Measurements from ENCODE around the gene TAPBP.
"Not testable (repeated sequence)": the region's sequence is repeated elsewhere in the genome, so short reads cannot be mapped to it uniquely, and the experiment has no call there.

Gene TAPBP

DNA sequence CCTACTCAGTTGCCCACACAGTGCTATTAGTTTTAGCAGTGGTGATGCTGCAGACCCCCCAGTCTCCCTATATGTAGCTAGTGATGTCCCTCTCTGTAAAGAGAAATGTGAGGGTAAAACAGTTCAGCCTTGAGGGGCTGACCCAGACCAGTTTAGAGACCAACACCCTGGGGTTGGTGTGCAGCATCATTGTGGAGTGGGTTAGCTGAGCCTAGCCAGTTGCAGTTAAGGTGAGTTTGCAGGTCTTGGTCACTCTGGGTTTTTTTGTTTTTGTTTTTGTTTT, 37.4 kb downstream of the TAPBP start:
- no peak for DNase-seq (ENCODE audit: low spot score)

DNA sequence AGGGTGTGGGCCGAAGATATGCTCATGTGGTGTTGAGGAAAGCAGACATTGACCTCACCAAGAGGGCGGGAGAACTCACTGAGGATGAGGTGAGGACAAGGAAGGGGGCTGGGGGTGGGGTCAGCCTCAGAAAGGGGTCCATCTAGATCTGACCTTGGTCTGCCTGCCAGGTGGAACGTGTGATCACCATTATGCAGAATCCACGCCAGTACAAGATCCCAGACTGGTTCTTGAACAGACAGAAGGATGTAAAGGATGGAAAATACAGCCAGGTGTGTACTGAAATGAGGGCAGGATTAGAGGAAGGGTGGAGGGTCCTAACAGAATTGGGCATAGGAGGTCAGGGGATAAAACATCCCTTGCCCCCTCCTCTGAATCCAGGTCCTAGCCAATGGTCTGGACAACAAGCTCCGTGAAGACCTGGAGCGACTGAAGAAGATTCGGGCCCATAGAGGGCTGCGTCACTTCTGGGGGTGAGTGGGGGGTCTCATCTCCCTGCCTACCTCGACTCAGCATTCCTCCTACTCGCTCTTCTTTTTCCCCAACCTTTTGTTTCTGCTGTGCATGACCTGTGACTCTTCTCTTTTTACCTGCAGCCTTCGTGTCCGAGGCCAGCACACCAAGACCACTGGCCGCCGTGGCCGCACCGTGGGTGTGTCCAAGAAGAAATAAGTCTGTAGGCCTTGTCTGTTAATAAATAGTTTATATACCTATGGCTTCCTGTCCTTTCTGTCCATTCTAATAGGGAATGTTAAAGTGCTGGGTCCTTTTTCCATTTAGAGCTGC, 37.9 kb downstream of the TAPBP start:
- DNase-seq (ENCODE audit: low spot score) = not testable (repeated sequence)

DNA sequence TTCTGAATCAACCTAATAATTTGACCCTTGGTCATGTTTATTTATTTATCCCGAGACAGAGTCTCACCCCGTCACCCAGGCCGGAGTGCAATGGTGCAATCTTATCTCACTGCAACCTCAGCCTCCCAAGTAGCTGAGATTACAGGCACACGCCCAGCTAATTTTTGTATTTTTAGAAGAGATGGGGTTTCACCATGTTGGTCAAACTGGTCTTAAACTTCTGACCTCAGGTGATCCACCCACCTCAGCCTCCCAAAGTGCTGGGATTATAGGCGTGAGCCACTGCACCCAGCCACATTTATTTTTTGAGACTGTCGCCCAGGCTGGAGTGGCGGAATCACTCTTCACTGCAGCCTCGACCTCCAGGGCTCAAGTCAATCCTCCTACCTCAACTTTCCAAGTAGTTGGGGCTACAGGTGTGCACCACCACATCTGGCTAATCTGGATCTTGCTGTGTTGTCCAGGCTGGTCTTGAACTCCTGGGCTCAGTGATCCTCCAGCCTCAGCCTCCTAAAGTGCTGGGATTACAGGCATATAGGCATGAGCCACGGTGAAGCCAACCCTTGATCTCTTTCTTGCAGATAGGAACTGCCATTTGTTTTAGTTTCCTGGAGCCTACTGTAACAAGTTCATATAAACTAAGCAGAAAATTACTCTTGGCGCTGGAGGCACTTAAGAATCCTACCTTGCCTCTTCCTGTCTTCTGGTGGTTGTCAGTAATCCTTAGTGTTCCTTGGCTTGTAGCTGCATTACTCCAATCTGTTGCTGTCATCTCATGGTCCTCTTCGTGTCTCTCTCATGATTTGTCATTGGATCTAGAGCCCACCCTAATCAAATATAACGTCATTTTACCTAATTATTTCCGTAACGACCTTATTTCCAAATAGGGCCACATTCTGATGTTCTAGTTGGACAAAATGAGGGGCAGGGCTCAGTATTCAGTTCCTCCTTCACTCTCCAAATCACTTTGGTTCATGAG, 39.7 kb downstream of the TAPBP start:
- DNase-seq (ENCODE audit: low spot score) = no peak

DNA sequence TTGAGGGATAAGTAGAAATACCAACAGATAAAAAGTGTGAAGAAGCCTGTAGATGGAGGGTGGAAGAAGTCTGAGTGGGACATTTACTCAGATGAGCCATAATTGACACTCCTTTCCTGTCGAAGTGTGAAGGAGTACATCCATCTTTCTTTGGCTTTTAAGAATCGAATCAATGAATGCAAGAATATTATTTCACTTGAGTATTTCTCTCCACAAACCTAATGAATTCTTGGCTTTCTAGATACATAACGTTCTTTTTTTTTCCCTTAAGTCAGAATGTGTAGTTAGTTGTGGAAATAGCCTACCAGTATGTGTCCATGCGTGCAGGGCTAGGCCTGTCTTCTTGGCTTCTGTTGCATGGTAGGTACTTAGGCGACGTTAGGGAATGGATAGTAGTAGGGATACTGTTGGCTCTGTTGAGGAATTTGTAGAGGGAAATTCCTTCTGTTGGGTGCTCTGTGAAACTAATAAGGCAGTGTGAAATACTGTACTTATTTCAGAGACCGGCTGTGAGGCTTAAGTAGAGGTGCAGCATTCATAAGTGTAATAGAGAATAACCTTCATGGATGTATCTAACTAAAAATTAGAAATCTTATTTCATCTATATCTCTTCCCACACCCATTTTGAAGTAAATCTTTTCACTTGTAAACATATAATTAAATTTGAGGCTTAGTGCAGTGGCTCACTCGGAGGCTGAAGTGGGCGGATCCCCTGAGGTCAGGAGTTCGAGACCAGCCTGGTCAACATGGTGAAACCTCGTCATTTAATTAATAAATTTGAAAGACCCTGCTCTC, 40.6 kb downstream of the TAPBP start:
- no peak for DNase-seq (ENCODE audit: low spot score)

DNA sequence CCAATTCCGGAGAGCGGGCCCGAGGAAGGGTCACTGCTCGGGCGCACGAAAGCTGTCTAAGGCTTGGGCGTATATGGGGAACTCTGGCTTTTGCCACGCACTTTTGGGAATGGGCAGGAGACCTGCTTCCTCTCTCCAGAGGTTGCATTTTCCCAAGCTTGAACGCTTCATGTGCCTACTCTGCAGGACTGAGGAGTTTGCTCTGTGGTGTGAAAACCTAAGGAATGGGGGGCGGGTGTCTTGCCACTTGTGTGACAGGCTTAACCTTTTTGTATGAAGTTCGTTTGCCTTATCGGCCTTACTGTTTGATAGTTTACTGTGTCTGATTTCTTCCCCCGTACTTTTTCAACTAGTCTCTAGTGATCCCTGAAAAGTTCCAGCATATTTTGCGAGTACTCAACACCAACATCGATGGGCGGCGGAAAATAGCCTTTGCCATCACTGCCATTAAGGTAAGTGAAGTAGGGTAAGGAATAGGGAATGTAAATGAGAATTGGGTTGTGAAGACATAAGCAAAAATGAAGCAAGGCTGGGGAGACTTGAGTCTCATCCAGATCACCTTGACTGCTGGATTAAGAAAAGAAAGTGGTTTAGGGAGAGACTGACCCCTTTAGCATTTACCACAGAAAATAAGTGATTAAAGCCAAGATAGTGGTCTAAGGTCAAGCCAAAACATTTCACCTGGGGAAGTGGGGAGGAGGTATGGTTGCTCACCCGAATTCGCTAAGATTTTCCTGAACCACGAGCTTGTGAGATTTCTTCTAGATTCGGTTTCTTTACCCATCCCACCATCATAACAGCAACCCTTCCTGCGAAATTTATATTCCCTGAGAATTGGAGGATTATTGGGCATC, 41.4 kb downstream of the TAPBP start:
- no peak for DNase-seq (ENCODE audit: low spot score)

DNA sequence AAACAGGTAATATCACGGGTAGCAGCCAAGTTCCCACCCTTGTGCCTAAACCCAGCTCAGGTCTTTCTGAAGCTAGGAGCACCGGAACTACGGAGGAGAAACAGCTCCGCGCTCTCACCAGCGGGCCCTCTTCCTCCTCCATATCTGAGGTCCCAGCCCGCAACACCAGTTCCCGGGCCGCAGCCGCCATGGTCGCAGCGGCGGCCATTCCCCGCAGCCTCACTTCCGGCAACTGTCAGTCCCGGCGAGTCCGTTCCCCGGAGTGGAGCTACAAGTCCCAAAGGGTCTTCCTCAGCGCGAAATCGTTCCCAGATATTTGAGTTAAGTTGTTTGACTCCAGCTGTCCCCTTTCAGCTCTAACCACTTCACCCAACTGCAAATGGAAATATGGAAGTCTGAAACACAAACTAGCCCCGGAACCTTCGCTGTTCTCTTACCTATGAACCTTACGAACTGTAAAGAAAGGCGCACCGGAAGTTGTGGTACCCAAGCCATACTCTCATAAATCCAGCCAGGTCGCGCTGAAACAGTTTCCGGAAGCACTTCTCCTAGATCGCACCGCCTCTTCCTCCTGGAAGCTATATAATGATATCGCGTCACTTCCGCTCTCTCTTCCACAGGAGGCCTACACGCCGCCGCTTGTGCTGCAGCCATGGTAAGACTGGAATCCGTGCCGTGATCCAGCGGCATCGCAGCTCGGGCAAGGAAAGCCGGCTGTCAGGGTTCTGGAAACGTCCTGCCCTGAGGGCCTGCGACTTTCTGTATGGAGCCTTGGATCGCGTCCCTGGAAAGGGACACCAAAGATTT, 42.2 kb downstream of the TAPBP start, which contains the start of the genes RPS18 and VPS52:
RPS18 (plus strand) TSS at position 608 of the 807 bp plus-strand sequence; CDS start at position 653, 45 bp downstream.
VPS52 (minus strand) TSS at position 409 of the 807 bp plus-strand sequence; CDS start at position 208, 201 bp downstream.
- DNase-seq (ENCODE audit: low spot score) = peak; percentile 99

DNA sequence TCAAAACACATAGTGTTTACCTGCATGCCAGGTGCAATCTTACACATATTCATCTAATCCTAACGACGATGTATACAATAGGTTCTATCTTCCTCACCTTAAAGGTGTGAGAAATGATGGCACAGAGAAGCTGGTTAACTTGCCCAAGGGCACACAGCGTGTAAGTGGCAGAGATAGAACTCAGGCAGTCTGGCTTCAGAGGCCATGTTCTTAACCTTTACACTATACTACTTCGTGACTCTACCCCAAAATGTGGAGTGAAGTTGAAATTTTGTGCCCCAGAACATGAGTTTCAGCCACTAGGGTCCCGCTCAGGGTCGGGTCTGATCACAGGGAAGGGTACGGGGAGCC, 42.8 kb downstream of the TAPBP start:
- DNase-seq (ENCODE audit: low spot score) = no peak

DNA sequence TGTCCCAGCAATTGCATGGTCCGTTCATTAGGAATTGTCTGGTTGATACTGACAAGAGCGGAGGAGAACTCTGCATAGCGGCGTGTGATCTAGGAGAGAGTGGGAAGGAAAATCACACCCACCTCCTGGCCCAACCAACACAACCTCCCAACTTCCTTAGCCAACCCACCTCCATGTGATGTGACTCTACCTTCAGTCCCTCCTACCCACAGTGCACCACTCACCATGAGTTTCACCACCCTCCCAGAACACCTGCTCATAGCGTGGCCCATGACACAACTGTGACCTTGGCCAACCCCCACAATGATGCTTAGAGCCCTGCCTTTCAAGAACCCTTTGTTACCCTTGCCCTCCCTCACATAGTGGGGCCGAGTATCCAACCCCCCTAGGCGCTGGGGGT, 49.9 kb downstream of the TAPBP start:
- DNase-seq (ENCODE audit: low spot score) = no peak

DNA sequence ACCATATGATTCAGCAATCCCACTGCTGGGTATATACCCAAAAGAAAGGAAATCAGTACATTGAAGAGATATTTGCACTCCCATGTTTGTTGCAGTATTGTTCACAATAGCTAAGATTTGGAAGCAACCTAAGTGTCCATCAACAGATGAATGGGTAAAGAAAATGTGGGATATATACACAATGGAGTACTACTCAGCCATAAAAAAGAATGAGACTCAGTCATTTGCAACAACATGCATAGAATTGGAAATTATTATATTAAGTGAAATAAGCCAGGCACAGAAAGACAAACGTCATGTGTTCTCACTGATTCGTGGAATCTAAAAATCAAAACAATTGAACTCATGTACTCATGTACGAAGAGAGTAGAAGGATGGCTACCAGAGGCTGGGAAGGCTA, 51.4 kb downstream of the TAPBP start:
- DNase-seq (ENCODE audit: low spot score) = not testable (repeated sequence)

DNA sequence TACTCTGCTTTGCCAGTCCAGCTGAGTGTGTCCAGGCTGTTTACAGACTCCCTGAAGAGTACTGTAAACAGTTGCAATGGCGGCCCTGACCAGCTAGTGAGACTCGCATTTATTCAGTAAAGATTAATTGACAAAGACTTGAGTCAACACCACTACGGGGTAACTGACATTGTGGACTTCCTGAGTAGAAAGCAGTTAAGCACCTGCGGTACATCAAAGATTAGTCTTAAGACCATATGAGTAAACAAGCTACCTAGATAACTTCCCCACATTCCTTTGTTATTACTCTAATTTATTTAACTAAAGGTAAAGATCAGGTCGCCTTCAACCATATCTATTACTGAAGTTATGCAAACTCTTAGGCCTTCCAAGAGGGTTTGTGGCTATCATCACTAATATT, 54.8 kb downstream of the TAPBP start:
- no peak for DNase-seq (ENCODE audit: low spot score)

DNA sequence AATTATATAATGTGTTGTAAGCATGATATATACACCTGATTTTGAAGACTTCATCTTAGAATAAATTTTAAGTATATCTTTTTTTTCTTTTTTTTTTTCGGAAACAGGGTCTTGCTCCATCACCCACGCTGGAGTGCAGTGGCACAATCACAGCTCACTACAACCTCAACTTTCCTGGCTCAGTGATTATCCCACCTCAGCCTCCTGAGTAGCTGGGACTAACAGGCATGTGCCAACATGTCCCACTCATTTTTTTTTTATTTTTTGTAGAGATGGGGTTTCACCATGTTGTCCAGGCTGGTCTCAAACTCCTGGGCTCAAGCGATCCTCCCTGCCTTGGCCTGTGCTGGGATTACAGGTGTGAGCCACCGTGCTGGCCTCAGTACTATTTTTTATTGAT, 59.3 kb downstream of the TAPBP start:
- no peak for DNase-seq (ENCODE audit: low spot score)

DNA sequence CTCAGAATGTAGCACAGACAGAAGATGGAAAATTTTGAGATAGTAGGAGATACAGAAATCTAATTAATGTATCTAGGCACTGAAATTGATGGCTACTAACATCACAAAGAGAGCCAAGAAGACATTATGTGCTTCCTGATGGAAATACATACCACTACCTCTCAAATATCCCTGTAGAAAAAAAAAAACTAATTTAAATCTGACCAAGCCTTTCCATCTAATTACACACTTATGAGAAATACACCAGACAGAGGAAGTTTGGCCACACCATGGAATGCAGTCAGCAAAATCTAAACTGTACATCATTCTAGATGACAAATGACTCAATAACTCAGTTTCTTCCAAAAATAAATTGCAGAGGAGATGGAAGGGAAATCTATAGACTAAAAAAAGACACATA, 61.1 kb downstream of the TAPBP start:
- DNase-seq (ENCODE audit: low spot score) = no peak

DNA sequence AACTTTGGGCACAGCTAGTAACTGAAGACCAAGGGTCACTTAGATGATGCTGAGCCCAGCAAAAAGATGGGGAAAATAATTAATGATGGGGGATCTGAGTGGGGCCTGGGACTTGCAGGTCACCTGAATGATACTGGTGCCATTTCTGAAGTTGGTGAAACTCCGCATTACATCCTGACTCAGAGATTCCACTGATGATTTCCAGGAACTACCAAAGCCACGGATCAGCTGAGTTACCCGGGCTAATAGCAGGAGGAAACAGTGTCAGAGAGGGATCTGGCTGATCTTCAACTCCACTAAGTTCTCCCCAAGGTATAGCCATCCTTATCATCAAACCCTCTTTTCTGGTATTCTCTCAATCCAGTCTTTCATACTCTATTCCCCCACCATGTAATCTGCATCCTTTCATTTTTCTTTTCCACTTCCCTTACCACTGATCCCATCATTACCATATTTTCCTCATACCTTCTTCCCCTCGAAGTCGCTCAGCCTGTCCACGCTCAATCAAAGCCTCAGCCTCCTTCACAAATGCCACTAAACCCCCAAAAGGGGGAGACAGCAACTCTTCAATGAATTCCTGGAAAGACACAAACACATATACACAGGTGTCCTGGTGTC, 62.4 kb downstream of the TAPBP start:
- no peak for DNase-seq (ENCODE audit: low spot score)

DNA sequence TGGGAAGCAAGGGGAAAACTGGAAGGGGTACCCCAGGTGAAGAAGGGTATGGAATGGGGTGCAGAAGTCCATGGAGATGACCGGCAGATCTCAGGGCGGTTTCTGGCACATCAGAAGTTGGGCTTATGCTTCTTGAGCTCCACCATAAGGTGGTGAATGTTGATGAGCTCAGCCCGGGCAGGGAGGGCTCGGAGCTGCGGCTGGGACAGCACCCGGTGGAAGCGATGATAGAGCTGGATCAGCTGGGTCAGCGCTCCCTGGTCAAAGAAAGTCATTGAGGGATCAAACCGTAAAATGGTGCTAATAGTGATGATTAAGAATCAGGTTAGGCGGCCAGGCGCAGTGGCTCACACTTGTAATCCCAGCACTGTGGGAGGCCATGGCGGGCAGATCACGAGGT, 63.1 kb downstream of the TAPBP start:
- DNase-seq (ENCODE audit: low spot score) = no peak

DNA sequence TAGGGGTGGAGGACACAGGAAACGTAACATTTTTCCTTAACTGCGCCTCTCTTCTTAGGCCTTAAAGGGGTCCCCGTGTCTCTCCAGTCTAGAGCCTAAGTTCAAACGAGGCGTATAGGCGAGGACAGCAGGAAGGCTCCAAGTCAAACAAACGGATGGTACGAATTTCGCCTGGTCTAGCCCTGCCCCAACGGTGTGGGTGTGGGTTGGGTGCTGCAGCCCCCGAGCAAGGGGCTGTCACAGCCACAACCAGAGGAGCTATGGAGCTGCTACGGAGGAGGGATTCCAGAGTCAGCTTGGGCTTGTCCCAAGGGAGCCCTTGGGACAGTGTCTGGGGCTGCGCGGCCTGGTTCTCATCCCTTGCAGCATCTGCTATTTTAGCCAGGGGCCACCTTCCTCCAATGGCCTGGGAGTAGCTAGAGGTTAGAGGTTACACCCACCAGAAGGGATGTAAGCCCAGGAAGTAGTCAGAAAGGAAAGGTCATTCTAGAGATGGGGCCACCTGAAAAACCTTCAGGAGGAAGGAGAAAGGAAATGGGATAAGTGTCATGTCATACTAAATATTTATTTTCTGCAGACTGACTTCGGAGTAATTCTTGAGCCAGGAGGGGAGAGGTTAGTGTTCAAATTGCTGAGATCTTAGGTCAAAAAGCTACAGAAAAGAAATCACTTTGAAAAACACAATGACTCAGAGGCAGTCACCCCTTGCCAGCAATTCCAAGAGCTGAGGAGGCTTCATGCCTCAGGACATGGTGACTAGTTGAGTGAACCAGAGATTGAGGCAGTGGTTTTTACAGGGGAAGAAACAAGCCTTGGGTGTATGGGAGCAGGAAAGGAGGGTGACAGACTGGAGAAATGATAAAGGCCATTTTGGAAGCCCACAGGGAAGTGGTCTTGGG, 63.9 kb downstream of the TAPBP start:
- no peak for DNase-seq (ENCODE audit: low spot score)
